Left hindlimb (tissue), 1 donor: ENCODE results near the gene PIPOX.
"Not testable (repeated sequence)": the region's sequence is repeated elsewhere in the genome, so short reads cannot be mapped to it uniquely, and the experiment has no call there.

Experiments used
- DNase-seq: peaks from one replicate; pipeline ENCODE4 v3.0.0-alpha.2; 2018

Gene PIPOX

GRCh38 chr17:29078183-29079045 lies 35.5 kb downstream of the PIPOX start:
- DNase-seq, result no peak

GRCh38 chr17:29079433-29079832 lies 36.5 kb downstream of the PIPOX start:
- no peak for DNase-seq

GRCh38 chr17:29079887-29080286 lies 36.9 kb downstream of the PIPOX start:
- no peak for DNase-seq

- no peak for DNase-seq
These were observed 37.4 kb downstream of the PIPOX start for GRCh38 chr17:29080323-29080722.

- DNase-seq, result no peak
These were observed 38.0 kb downstream of the PIPOX start for GRCh38 chr17:29080965-29081364.

GRCh38 chr17:29084541-29085146 lies 41.7 kb downstream of the PIPOX start:
- no peak for DNase-seq

GRCh38 chr17:29085223-29085622 lies 42.3 kb downstream of the PIPOX start:
- DNase-seq, result no peak

GRCh38 chr17:29086628-29087332 lies 43.8 kb downstream of the PIPOX start:
- DNase-seq, result no peak

GRCh38 chr17:29088782-29089181 lies 45.8 kb downstream of the PIPOX start:
- DNase-seq, result not testable (repeated sequence)

- peak; percentile 69 for DNase-seq
These were observed 46.7 kb downstream of the PIPOX start for GRCh38 chr17:29089601-29090044.

GRCh38 chr17:29090108-29090507 lies 47.2 kb downstream of the PIPOX start:
- DNase-seq, result no peak

- DNase-seq, result no peak
These were observed 48.0 kb downstream of the PIPOX start for GRCh38 chr17:29090750-29091605.

GRCh38 chr17:29091606-29092289 lies 48.8 kb downstream of the PIPOX start:
- no peak for DNase-seq

- no peak for DNase-seq
These were observed 50.3 kb downstream of the PIPOX start for GRCh38 chr17:29093090-29093871.

GRCh38 chr17:29094101-29094708 lies 51.3 kb downstream of the PIPOX start:
- DNase-seq, result no peak

GRCh38 chr17:29095439-29095838 lies 52.5 kb downstream of the PIPOX start:
- no peak for DNase-seq

- DNase-seq, result no peak
These were observed 53.2 kb downstream of the PIPOX start for GRCh38 chr17:29096094-29096493.

- DNase-seq, result no peak
These were observed 56.6 kb downstream of the PIPOX start for GRCh38 chr17:29099527-29099926.

GRCh38 chr17:29100296-29100695 lies 57.4 kb downstream of the PIPOX start:
- DNase-seq, result no peak

GRCh38 chr17:29102046-29102445 lies 59.1 kb downstream of the PIPOX start:
- DNase-seq, result no peak

- no peak for DNase-seq
These were observed 59.8 kb downstream of the PIPOX start for GRCh38 chr17:29102741-29103181.
